GDM1 (cell line): Measurements from ENCODE around the gene NEDD9.

Source experiments
- DNase-seq: peaks from one replicate; lab custom pipeline; 2025; lab: John Stamatoyannopoulos, UW

NEDD9 gene

DNA sequence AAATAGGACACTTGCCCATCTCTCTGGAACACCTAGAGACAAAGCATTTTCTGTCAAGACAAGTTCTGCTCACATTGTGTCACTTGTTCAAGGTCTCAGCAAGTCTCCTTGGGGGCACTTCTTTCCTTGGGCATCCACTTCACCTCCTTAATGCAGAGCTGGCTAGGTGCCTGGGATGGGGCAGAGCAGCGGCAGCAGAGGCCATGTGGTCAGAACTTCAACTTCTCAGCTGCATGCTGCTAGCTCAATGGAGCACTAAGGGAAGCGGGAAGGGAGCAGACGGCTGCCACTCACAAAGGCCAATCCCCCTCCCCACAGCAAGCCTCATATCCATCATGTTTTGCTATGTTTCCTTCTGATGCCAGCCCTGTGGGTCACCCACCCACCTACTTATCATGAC, 31.5 kb downstream of the NEDD9 start:
- DNase-seq, result no peak

GRCh38 chr6:11200356-11200755, 32.1 kb downstream of the NEDD9 start:
- no peak for DNase-seq

GRCh38 chr6:11198663-11199603, 33.5 kb downstream of the NEDD9 start:
- no peak for DNase-seq

- DNase-seq, result no peak
Measured at GRCh38 chr6:11197850-11198249, 34.6 kb downstream of the NEDD9 start.

DNA sequence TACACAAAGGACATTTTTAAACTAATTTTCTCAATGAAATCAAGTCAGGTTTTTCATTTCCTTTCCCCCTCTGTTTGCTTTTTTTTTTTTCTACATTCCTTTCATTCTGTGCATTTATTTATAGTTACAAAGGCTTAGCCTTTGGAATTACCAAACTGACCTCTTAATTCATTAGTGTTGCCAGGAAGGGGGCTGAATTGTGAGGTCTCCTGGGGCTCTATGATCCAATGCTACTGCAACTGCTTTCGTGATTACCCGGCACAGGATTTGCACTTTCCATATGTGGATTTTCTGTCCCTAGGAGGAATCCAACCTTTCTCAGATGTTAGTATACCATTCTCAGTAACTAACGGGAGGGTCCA, 35.3 kb downstream of the NEDD9 start:
- DNase-seq, result no peak

DNA sequence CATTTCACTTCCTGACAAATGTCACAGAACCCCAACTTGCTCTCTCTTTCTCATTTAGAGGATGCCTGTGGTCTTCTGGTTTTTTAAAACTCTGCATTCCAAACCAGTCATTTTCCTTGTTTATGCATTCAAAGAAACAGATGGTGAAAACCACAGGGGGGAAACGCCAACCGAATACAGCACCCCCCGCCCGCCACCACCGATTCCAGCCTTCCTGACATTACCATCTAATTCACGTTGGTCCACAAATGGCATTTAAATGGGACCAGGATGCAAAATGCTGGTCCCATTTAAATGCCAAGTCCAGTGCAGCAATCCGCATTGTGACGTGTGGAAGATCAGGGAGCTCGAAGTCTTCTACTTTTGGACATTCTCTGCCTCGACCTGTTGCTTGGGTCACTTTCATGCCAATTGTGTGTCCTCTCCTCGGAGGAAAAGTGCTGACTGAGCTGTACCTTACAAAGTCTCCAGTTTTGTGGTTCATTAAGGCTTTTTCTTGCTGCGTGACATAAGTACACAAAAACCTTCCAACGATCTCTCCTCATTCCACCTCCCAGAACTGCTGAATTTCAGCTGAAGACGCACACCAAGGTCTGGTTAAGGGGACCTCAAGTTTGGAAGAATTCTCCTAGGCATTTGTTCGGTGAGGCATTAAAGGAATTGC, 35.8 kb downstream of the NEDD9 start:
- DNase-seq, result no peak

DNA sequence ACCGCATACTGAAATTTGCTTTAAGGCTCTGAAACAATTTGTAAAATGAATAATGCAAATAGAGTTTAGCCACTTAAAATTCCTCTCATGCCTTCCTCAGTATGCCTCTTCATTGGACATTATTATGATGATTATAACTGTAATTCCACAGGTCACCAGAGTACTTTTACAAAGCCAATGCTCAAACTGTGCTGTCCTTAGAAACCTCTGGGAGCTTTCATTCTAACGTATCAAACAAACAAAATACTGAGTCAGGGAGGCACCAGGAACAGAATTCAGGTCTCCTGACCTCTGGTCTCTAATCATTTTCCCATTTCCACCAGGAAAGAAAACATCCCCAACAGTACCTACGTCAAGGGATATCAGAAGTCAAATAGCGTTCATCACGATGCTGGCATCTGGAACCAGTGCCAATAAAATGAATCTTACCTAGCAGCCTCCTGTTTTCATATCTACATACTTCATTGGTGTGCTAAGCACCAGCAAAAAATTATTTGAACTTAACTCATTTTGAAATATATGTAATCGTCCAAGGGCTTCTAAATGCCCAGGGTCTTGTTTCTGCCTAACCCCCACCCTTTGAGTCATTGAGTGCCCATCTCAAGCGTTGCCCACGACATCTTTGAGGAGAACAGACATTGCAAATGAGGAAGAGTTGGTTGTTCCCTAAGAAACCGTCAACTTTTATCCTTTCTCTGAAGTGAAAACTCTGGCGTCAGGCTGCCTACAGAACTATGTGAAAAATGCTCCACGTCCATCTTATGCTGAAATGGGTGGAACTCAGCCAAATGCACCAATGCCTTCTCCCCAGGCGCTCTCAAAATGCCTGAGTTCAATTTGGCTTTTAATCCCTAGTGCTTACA, 37.9 kb downstream of the NEDD9 start:
- DNase-seq, result no peak

DNA sequence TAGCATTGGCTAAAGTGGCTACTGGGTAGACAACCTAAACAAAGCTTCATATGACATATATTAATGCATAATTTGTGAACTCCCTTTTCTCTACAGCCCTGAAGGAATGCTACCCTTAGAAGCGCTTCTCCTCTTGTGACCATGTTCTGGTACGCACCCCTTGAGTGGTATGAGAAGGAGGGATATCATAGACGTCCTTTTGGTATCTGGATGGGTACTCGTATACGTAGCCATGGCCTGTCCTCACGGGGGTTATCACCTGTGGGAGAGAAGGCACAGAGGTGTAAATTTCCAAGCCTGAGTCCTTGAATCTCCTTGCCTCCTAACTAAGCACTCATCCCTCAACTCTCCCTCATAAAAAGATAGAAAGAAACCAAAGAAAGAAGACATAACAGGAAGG, 39.0 kb downstream of the NEDD9 start:
- no peak for DNase-seq

DNA sequence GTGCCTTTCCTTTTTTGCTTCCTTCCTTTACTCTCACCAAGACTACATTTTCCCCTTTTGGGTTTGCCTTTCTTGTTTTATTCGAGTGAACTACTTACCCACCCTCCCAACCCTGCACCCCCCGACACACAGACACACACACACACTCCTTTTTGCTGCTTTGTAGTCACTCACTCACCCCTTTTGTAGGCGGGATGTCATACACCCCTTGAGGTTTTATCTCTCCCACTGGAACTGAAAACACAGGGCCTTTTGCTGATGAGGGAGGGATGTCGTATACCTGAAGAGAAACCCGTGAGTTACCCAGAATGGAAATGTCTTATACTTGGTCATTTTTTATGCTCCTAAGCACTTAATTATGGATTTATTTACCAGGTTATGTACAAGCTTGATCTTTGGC, 40.3 kb downstream of the NEDD9 start:
- no peak for DNase-seq

- no peak for DNase-seq
Measured at GRCh38 chr6:11190625-11191245, 41.7 kb downstream of the NEDD9 start.

GRCh38 chr6:11189865-11190624, 42.4 kb downstream of the NEDD9 start:
- no peak for DNase-seq

DNA sequence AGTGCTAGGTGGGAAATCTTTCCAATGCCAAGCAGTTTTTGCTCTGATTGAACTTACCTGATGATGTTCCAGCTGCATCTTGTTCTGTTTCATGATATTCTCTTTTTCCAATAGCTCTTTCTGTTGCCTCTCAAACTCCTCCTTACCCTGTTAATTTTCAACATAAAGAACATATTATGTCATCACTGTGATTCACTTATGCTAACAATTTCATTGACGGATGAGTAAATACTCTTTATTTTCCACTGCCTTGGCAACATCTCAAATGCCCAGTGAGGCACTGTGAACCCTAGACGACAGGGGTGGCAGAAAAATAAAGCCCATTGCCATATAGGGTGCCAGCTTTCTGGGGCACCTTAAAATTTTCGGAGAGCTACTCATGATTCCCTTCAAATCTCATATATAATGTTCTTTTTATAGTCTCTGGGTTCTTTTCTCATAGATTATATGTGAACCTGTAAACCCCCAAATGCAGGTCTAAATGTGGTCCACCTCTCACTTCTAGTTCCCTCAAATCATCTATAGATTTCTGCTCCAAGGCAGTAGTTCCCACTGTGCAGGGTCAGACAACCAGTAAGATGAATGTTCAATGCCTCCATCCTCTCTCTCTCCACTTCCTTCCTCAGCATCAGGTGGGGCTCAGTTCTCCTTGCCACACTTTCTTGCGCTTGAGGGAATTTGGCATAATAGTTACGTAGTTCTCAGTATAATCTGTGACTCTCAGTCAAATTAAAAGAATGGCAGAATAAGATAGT, 44.1 kb downstream of the NEDD9 start:
- DNase-seq, result no peak

GRCh38 chr6:11187301-11187700, 45.2 kb downstream of the NEDD9 start:
- DNase-seq, result no peak

- no peak for DNase-seq
Measured at GRCh38 chr6:11185204-11185842, 47.1 kb downstream of the NEDD9 start.

DNA sequence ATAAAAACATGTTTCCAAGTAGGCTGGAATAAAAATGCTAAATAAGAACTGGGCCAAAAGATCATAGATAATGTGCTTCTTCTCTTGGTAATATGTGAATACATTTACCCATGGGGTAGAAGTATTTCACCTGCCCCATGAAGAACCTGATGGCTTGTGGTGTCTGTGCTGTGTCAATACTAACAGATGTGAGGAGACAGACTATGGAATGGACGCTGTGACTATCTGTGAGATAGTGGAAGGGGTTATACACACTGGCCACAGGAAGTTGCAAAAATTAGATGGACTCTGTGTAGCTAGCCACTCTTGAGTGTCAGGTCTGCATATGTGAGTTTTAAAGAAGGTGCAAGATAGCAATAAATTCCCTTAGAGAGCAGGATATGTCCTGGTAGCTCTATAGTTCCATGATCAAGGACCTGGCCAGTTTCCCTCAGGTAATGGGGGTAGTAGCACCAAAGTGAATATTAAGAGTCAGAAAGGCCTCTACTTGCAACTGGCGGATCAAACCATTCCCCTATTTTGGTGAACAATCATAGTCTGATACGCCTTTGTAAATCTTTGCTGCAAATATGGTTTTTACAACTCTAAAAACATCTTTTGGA, 48.6 kb downstream of the NEDD9 start:
- DNase-seq, result no peak

GRCh38 chr6:11181478-11182136, 50.9 kb downstream of the NEDD9 start:
- DNase-seq, result no peak

DNA sequence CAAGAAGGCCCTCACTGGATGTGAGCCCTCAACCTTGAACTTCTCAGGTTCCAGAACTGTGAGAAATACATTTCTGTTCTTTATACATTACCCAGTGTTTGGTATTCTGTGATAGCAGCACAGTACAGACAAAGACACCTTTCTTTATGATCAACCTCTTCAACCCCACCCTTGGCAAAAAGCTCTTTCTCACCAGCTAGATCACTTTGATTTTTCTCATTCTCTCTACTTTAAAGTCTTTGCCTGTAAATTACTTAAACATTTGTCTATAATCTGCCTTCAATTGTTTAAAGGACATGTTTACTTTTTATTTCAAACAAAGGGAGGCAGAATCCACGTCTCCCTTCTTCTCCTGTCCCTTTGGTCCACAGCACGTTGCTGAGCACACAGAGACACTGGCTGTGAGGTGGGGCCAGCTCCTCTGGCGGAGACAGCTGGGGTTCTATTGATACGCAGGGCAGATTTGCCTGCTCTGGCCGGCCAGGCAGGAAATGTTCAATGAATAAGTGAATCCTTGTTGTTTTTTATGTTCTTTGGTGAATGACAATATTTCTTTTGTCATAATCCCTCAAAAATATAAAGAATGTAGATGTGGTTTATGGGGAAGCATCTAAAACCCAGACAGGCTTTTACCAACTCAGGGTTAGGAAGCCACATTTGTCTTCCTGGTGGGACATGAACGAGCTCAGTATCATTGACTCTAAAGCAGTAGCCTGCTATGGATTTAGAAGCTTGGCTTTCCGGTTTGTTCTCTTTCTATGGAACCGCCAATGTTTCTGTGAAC, 52.9 kb downstream of the NEDD9 start:
- DNase-seq, result no peak

DNA sequence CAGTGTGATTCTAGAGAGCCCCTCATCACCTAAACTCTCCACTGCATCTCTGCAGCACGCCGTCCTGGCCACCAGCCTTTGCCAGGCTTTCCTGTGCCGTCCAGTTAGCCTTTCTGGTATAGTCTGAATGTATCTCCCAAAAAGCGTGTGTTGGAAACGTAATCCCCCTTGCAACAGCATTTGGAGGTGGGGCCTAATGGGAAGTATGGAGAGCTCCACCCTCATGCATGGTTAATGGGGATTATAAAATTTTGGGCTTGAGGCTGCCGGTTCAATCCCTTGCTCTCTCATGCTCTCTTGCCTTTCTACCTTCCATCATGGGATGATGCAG, 53.4 kb downstream of the NEDD9 start:
- no peak for DNase-seq
